Myocyte (in vitro differentiated cells): ENCODE results near the gene CPNE7. TPM values are rescaled to one million over a fixed set of nuclear protein-coding genes. Genes with fewer than 3 reads are reported as not detected.
A peak's percentile ranks its signal among the peaks of the same experiment; 100 is the strongest.

Source experiments
- DNase-seq: peaks from one replicate; pipeline ENCODE4 v3.0.0-alpha.2; 2012; ENCODE audit warnings: low read depth
- total RNA-seq: library from RNA; depleted of rRNA; stranded (reverse); fragments of >200 nt; gene quantifications from 2 replicates; pipeline ENCODE4 v1.2.3, GENCODE V29; 2014

The CPNE7 gene
- total RNA-seq, 1 donor from 2014 or later, result 8.1 TPM

DNA sequence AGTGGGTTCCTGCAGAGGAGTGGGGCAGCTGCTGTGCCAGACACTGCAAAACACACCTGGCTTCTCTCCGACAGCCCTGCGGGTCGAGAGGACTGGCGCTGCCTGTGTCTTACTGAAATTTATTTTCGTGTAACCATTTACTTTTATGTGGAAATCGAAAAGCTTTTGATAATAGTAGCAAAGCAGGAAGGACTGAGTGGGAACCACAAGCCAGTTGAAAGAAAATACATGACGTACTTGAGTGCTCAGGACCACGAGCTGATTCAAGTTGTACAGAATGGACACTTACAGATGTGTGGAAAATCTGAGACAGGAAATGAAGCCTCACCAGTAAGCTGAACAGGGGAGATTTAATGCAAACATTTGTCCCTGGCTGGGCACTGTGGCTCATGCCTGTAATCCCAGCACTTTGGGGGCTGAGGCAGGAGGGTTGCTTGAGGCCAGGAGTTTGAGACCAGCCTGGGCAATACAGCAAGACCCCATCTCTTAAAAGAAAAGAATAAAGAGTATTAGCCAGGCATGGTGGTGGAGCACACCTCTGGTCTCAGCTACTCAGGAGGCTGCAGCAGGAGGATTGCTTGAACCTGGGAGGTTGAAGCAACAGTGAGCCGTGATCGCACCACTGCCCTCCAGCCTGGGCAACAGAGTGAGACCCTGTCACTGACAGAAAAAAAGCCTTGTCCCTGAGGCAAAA lies 26.4 kb upstream of the CPNE7 start:
- DNase-seq, result no peak

- no peak for DNase-seq
These were observed 25.0 kb upstream of the CPNE7 start for GRCh38 chr16:89550421-89551007.

- no peak for DNase-seq
These were observed 23.2 kb upstream of the CPNE7 start for GRCh38 chr16:89552329-89552728.

DNA sequence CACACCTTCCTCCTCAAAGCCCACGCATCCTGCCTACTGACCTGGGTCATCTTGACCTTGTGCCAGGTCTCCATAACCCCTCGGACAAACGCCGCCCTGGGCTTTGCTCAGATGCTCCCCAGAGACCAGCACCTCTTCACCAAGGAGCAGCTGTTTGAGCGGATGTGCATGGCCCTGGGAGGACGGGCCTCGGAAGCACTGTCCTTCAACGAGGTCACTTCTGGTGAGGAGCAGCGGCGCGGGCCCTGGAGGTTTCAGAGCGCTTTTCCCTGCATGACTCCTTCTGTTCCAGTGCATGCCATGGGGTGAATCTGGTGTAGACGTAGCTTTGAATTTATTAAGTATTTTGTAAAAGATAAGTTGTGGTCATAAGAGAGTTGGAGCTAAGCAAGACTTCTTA lies 22.6 kb upstream of the CPNE7 start:
- DNase-seq, result no peak

DNA sequence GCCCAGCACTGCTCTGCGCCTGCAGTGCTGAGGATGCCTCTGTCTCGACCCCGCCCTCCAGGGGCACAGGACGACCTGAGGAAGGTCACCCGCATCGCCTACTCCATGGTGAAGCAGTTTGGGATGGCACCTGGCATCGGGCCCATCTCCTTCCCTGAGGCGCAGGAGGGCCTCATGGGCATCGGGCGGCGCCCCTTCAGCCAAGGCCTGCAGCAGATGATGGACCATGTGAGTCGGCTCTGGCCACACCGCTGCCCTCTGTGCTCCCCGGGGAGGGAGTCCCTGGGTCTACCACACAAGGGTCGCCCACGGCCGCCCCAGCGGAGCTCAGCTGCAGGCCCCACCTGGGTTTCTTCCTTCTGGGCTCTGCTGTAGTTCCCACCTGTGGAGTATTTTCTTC lies 21.8 kb upstream of the CPNE7 start:
- no peak for DNase-seq

- DNase-seq, result no peak
These were observed 21.2 kb upstream of the CPNE7 start for GRCh38 chr16:89554343-89554742.

DNA sequence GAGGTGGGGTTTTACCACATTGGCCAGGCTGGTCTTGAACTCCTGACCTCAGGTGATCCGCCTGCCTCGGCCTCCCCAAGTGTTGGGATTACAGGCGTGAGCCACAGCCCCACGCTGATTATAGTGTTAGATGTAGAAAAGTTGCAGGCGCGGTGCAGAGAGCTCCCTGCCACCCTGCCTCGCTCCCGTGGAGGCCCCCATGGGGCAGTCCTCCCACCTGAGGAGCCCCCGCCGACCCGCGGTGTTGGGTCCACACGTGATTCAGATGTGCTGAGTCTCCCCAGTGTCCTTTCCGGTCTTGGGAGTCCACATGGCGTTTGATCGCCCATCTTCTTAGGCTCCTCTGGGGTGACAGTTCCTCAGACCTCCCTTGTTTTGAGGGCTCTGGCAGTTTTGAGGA lies 20.3 kb upstream of the CPNE7 start:
- DNase-seq, result no peak

GRCh38 chr16:89555780-89556179 lies 19.8 kb upstream of the CPNE7 start:
- no peak for DNase-seq

DNA sequence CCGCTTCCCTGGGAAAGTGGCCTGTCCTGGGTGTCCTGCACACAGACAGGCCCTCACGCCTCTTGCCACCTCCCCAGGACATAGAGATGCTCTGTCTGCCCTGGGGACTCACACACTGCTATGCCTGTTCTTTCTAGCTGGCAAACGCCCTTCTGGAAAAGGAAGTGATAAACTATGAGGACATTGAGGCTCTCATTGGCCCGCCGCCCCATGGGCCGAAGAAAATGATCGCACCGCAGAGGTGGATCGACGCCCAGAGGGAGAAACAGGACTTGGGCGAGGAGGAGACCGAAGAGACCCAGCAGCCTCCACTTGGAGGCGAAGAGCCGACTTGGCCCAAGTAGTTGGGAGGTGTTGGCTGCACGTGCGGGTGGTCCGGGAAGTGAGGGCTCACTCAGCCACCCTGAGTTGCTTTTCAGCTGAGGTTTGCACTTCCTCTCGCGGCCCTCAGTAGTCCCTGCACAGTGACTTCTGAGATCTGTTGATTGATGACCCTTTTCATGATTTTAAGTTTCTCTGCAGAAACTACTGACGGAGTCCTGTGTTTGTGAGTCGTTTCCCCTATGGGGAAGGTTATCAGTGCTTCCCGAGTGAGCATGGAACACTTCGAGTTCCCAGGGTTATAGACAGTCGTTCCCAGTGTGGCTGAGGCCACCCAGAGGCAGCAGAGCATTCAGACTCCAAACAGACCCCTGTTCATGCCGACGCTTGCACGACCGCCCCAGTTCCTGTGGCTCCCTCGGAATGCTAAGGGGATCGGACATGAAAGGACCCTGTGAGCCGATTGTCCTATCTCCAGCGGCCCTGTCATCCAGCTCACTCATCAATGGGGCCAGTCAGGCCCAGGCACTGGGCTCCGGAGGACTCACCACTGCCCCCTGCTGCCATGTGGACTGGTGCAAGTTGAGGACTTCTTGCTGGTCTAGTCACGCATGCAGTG lies 18.5 kb upstream of the CPNE7 start:
- DNase-seq, result peak; percentile 76

- no peak for DNase-seq
These were observed 17.7 kb upstream of the CPNE7 start for GRCh38 chr16:89557690-89558490.

DNA sequence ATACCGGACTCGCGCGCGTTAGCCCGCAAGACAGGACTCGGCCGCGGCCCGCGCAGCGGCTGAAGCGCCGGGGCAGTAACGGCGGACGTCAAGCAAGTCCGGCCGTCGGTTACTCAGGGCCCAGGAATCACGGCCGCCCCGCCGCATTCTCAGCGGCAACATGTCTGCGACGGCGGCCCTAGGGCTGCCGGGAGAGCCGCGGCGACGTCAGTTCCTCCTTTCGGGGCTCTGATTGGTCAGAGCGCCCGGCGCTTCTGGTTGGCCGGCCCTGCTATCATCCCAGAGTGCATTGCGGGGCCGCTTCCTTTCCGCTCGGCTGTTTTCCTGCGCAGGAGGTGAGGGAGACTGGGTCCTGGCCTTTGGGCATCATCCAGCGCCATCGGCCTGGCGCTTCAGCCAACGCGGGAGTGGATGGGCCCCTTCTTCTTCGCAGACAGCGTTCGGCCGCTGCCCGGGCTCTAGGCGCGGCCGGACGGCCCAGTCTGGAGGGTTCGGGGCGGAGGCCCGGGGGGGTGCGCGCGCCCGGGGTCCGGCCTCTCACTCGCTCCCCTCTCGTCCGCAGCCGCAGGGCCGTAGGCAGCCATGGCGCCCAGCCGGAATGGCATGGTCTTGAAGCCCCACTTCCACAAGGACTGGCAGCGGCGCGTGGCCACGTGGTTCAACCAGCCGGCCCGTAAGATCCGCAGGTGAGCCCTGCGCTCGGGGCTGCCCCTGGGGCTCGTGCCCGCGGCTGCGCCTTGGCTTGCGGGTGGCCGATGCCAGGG lies 15.0 kb upstream of the CPNE7 start, which contains the start of gene RPL13:
RPL13 (plus strand) TSS at position 305 of the 764 bp plus-strand sequence; CDS start at position 583, 278 bp downstream.
- peak; percentile 97 for DNase-seq

- no peak for DNase-seq
These were observed 14.2 kb upstream of the CPNE7 start for GRCh38 chr16:89561142-89561883.

DNA sequence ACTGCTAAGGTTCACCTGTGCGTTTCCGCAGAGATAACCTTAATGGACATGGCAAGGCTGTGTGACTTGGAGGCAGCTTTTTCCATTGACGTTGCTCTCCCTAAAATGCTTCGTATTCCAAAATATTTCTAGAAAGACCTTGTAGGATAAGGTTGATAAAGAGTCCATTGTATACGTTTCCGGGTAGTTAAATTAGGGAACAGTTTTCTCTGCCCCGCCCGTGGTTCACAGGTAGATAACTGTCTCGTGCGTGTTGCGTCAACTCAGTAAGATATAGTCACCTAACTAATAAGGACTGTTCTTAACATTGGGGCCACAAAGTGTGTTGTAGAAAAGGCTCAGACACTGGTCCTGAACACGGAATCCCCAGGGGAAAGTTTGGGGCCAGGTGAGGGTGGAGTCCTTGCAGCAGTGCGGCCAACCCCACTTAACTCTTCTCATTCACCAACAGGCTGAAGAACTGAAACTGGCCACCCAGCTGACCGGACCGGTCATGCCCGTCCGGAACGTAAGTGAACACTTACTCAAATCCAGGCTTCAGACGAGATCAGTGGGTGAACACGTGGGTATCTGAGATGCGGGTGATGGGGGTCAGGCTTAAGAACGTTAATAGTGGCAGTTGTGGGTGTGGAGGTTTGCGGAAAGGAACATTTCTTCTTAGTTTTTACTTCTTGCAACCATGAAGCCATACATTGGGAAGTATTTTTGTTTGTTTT lies 13.5 kb upstream of the CPNE7 start:
- no peak for DNase-seq

DNA sequence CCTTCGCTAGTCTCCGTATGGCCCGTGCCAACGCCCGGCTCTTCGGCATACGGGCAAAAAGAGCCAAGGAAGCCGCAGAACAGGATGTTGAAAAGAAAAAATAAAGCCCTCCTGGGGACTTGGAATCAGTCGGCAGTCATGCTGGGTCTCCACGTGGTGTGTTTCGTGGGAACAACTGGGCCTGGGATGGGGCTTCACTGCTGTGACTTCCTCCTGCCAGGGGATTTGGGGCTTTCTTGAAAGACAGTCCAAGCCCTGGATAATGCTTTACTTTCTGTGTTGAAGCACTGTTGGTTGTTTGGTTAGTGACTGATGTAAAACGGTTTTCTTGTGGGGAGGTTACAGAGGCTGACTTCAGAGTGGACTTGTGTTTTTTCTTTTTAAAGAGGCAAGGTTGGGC lies 12.6 kb upstream of the CPNE7 start:
- DNase-seq, result no peak

DNA sequence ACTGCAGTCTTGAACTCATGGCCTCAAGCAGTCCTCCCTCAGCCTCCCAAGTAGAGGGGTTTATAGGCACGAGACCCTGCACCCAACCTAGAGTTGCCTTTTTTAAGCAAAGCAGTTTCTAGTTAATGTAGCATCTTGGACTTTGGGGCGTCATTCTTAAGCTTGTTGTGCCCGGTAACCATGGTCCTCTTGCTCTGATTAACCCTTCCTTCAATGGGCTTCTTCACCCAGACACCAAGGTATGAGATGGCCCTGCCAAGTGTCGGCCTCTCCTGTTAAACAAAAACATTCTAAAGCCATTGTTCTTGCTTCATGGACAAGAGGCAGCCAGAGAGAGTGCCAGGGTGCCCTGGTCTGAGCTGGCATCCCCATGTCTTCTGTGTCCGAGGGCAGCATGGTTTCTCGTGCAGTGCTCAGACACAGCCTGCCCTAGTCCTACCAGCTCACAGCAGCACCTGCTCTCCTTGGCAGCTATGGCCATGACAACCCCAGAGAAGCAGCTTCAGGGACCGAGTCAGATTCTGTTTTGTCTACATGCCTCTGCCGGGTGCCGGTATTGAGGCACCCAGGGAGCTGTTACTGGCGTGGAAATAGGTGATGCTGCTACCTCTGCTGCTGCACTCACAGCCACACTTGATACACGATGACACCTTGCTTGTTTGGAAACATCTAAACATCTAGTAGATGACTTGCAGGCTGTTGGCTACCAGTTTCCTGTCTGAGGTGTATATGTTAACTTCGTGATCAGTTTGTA lies 11.7 kb upstream of the CPNE7 start:
- peak; percentile 63 for DNase-seq

GRCh38 chr16:89564476-89565255 lies 10.9 kb upstream of the CPNE7 start:
- no peak for DNase-seq

DNA sequence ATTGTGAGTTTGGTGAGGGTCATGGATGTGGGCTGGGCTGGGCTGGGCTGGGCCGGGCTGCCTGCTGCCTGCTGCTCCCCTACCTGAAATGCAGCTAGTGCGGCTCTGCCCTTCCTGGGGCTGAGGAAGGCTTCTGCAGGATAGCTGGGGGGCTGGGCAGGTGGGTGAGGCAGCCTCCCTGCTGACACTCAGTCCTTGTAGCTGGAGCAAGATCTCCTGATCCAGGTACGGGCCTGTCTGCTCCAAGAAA lies 10.4 kb upstream of the CPNE7 start:
- no peak for DNase-seq
